Subcutaneous adipose tissue (tissue), 4 donors: Measurements from ENCODE around the gene CRISP2. TPM values are rescaled to one million over a fixed set of nuclear protein-coding genes. Genes with fewer than 3 reads are reported as not detected.

Experiments used
- total RNA-seq, 4 donors: library from RNA; depleted of rRNA; stranded (reverse); fragments of >200 nt; gene quantifications; one replicate each; pipeline ENCODE4 v1.1.0, GENCODE V29; 2016
- TF ChIP-seq, protein P1 (sequence below): fragments of 450-650 bp; IDR thresholded peaks from one replicate; pipeline ENCODE4 v1.5.1; 2016; ENCODE audit warnings: low read depth, mild to moderate bottlenecking, control low read depth, antibody characterized with exemption, moderate library complexity

The CRISP2 gene
- total RNA-seq, 4 donors from 2014 or later: not detected

DNA sequence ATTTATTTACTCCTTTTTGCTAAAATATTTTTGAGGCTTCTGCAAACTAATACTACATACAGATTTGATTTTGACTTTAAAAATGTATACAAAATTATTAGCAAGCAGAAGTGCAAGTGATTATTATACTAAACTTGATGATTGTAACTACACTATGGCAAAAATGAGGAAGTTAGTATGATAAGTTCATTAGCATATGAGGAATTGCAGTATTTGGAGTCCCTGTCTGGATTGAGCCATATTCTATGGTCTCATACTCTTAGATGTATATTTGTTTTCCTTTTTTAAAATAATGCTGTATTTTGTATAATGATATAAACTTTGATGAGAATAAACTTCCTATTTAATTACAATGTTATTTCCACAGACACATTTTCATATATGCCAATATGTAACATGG is 16.9 kb upstream of the CRISP2 start:
- TF ChIP-seq, protein P1, sequence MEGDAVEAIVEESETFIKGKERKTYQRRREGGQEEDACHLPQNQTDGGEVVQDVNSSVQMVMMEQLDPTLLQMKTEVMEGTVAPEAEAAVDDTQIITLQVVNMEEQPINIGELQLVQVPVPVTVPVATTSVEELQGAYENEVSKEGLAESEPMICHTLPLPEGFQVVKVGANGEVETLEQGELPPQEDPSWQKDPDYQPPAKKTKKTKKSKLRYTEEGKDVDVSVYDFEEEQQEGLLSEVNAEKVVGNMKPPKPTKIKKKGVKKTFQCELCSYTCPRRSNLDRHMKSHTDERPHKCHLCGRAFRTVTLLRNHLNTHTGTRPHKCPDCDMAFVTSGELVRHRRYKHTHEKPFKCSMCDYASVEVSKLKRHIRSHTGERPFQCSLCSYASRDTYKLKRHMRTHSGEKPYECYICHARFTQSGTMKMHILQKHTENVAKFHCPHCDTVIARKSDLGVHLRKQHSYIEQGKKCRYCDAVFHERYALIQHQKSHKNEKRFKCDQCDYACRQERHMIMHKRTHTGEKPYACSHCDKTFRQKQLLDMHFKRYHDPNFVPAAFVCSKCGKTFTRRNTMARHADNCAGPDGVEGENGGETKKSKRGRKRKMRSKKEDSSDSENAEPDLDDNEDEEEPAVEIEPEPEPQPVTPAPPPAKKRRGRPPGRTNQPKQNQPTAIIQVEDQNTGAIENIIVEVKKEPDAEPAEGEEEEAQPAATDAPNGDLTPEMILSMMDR: no peak

GRCh38 chr6:49721297-49721696 is 8.0 kb upstream of the CRISP2 start:
- TF ChIP-seq, protein P1: no peak

DNA sequence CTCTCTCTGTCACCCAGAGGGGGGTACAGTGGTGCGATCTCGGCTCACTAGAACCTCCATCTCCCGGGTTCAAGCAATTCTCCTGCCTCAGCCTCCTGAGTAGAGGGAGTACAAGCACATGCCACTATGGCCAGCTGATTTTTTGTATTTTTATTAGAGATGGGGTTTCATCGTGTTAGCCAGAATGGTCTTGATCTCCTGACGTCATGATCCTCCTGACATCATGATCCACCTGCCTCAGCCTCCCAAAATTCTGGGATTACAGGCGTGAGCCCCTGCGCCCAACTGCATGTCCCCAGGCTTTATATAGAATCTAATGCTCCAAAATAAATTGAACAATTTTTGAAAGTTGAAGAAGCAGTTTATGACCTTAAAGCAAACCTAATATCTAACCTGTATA is 7.0 kb upstream of the CRISP2 start:
- TF ChIP-seq, protein P1: no peak

DNA sequence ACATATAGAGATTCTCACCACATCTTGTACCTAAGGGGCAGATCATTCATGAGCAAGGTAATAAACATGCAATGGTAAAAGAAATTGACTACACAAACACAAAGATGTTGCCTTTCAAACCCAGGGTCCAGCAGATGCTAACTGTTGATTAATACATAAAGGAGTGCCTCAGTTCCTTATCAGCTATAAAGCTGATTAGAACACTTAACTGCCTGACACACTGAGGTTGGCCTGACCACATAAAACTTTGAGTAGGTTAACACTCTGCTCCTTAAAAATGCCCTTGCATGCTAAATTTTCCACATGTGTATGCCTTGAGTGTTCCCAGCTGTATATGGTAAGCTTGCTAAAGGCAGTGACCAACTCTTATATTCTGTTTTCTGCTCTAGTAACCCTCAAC is 14.9 kb downstream of the CRISP2 start:
- TF ChIP-seq, protein P1: no peak

- TF ChIP-seq, protein P1: no peak
Measured at GRCh38 chr6:49693512-49693911, 19.8 kb downstream of the CRISP2 start.

DNA sequence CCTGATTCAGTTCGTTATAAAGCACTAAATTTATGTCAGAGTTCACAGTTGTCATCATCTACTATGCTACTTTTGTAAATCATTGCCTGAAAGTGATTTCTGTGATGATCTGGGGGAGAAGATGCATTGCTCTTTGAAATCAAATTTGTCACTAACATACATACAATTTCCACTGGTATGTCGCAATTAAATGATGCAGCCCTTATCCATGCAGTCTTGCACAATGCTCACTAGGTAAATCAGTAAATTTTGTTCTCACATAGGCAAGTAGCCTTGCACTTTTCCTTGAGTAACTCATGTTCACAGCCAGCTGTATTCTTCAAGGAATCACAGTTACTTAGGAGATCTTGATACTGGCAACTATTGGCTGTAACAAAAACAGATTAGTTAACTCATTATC is 20.8 kb downstream of the CRISP2 start:
- TF ChIP-seq, protein P1: no peak

DNA sequence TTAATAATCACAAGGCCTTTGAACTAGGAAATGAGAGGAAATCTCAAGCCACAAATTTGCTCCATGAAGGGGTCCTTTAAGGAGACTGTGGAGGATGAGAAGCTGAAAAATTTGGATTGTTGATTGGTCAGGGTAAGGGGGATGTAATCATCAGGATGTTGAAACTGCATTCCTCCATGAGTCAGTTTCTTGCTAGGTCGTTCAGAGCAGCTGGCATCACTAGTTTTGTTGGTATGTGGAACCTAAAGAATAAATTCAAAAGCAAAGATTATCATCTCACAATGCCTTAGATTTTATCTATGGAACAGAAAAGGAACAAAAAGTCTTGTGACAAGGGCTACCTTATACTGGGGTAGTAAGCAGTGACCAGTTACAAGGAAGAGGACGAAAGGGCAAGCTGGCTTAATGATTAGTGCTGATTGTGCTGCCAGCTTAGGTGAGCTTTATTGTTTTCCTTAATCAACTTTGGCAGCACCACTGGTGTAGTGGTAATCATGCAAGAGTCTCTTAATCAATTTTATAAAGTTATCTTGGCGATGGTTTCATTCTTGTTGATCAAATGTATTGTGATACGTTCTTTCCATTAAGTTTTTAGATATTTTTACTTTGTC is 36.6 kb downstream of the CRISP2 start:
- TF ChIP-seq, protein P1: no peak
